PC-3 (cell line): Measurements from ENCODE around the gene TMEM243.

Experiments
- CTCF ChIP-seq: fragments of 300-600 bp; sonication (generic); conservative IDR thresholded peaks from 2 replicates; pipeline ENCODE4 v1.5.1; 2017; ENCODE audit warnings: antibody characterized with exemption, low read depth, mild to moderate bottlenecking, low read length
- EZH2 ChIP-seq: fragments of 300-600 bp; sonication (generic); IDR thresholded peaks from one replicate; pipeline ENCODE4 v1.6.1; 2017; ENCODE audit warnings: antibody characterized with exemption, mild to moderate bottlenecking, low read length; ENCODE audit not compliant: unreplicated experiment

GRCh38 chr7:87231711-87232110 is 12.2 kb upstream of the TMEM243 start:
- TF ChIP-seq CTCF = no peak
- no peak for TF ChIP-seq EZH2
